GM21528 (cell line): ENCODE results near the gene ITGB1BP1.

Experiments used
- ATAC-seq: cut with Tn5 transposase; IDR thresholded peaks from one replicate; pipeline ENCODE4 v1.9.1; 2021; ENCODE audit warnings: mild to moderate bottlenecking, moderate library complexity; ENCODE audit not compliant: unreplicated experiment, low FRiP score

Gene ITGB1BP1

GRCh38 chr2:9355270-9355669 is 68.1 kb downstream of the ITGB1BP1 start:
- ATAC-seq: no peak

GRCh38 chr2:9354318-9354717 is 69.0 kb downstream of the ITGB1BP1 start:
- no peak for ATAC-seq
